Endometrial microvascular endothelial cells (primary cell): ENCODE measurements around the gene CYP2B6. TPM values are rescaled to one million over a fixed set of nuclear protein-coding genes. Genes with fewer than 3 reads are reported as not detected.
"Not testable (repeated sequence)": the region's sequence is repeated elsewhere in the genome, so short reads cannot be mapped to it uniquely, and the experiment has no call there.

ENCODE experiments used
- in situ Hi-C: cut with HindIII; loops from 2 replicates; pipeline ENCODE4 v1.10.0; 2017; ENCODE audit warnings: low sequenced_read_pairs, low pct_unique_long_range_greater_than_20kb; ENCODE audit errors: inconsistent ontology term
- total RNA-seq: library from RNA; depleted of rRNA; stranded (reverse); fragments of >200 nt; gene quantifications from one replicate; pipeline ENCODE4 v1.2.3, GENCODE V29; 2015; ENCODE audit errors: inconsistent ontology term

CYP2B6 gene
- not detected for total RNA-seq

GRCh38 chr19:40990972-40991381 lies at the start of gene CYP2B6:
CYP2B6 (plus strand) TSS chr19:40991282; CDS start chr19:40991306, 24 bp downstream.
- in situ Hi-C loops, result no loop called here

GRCh38 chr19:40941481-40942219 lies 49.4 kb upstream of the CYP2B6 start:
- in situ Hi-C loops, result no loop called here

GRCh38 chr19:40945645-40946044 lies 45.4 kb upstream of the CYP2B6 start:
- in situ Hi-C loops, result no loop called here

- in situ Hi-C loops, result no loop called here
Measured at GRCh38 chr19:40947114-40947513, 44.0 kb upstream of the CYP2B6 start.

GRCh38 chr19:40947573-40947972 lies 43.5 kb upstream of the CYP2B6 start:
- in situ Hi-C loops, result no loop called here

GRCh38 chr19:40948580-40949299 lies 42.3 kb upstream of the CYP2B6 start:
- in situ Hi-C loops, result no loop called here

GRCh38 chr19:40954573-40954972 lies 36.5 kb upstream of the CYP2B6 start:
- in situ Hi-C loops, result no loop called here

GRCh38 chr19:40959338-40959737 lies 31.7 kb upstream of the CYP2B6 start:
- in situ Hi-C loops, result no loop called here

GRCh38 chr19:40960062-40960685 lies 30.9 kb upstream of the CYP2B6 start:
- in situ Hi-C loops, result no loop called here

- in situ Hi-C loops, result no loop called here
Measured at GRCh38 chr19:40960780-40961179, 30.3 kb upstream of the CYP2B6 start.

- in situ Hi-C loops, result no loop called here
Measured at GRCh38 chr19:40962460-40962961, 28.6 kb upstream of the CYP2B6 start.

GRCh38 chr19:40964361-40964760 lies 26.7 kb upstream of the CYP2B6 start:
- in situ Hi-C loops, result not testable (repeated sequence)

- in situ Hi-C loops, result not testable (repeated sequence)
Measured at GRCh38 chr19:40965351-40965750, 25.7 kb upstream of the CYP2B6 start.

- in situ Hi-C loops, result not testable (repeated sequence)
Measured at GRCh38 chr19:40966591-40966990, 24.5 kb upstream of the CYP2B6 start.

GRCh38 chr19:40968065-40968464 lies 23.0 kb upstream of the CYP2B6 start:
- in situ Hi-C loops, result not testable (repeated sequence)

GRCh38 chr19:40969721-40970120 lies 21.4 kb upstream of the CYP2B6 start:
- in situ Hi-C loops, result not testable (repeated sequence)

- in situ Hi-C loops, result not testable (repeated sequence)
Measured at GRCh38 chr19:40970396-40971345, 20.4 kb upstream of the CYP2B6 start.

GRCh38 chr19:40974633-40975037 lies 16.4 kb upstream of the CYP2B6 start:
- in situ Hi-C loops, result no loop called here

GRCh38 chr19:40976134-40976533 lies 14.9 kb upstream of the CYP2B6 start:
- in situ Hi-C loops, result no loop called here
